KMS-11 (cell line): ENCODE measurements around the gene ANKMY2.
"Not testable (repeated sequence)": the region's sequence is repeated elsewhere in the genome, so short reads cannot be mapped to it uniquely, and the experiment has no call there.

Experiments used
- H2AFZ ChIP-seq: fragments of 200-600 bp; sonication (generic); 2 replicates; pipeline ENCODE4 v1.6.1; 2016; ENCODE audit warnings: antibody characterized with exemption, mixed run types, low read depth
- H3K27ac ChIP-seq: fragments of 200-600 bp; sonication (generic); 2 replicates; pipeline ENCODE4 v1.6.1; 2016; ENCODE audit warnings: mild to moderate bottlenecking, mixed run types
- H3K27me3 ChIP-seq: fragments of 200-600 bp; sonication (generic); 2 replicates; pipeline ENCODE4 v1.6.1; 2017; ENCODE audit warnings: mild to moderate bottlenecking, low read depth, mixed run types, moderate library complexity; ENCODE audit not compliant: insufficient read depth
- H3K36me3 ChIP-seq: fragments of 200-600 bp; sonication (generic); 2 replicates; pipeline ENCODE4 v1.6.1; 2017; ENCODE audit warnings: mild to moderate bottlenecking, mixed run types; ENCODE audit not compliant: insufficient read depth
- H3K4me1 ChIP-seq: fragments of 200-600 bp; sonication (generic); 2 replicates; pipeline ENCODE4 v1.6.1; 2016; ENCODE audit warnings: mild to moderate bottlenecking, low read depth, mixed run types; ENCODE audit not compliant: poor library complexity, severe bottlenecking
- H3K4me2 ChIP-seq: fragments of 200-600 bp; sonication (generic); 2 replicates; pipeline ENCODE4 v1.7.0; 2016; ENCODE audit warnings: mild to moderate bottlenecking, mixed run types
- H3K4me3 ChIP-seq: fragments of 200-600 bp; sonication (generic); IDR thresholded peaks from 2 replicates; pipeline ENCODE4 v1.6.1; 2017; ENCODE audit warnings: low read depth, low read length, mixed read lengths; ENCODE audit not compliant: insufficient read depth
- H3K79me2 ChIP-seq: fragments of 200-600 bp; sonication (generic); 2 replicates; pipeline ENCODE4 v1.6.1; 2016; ENCODE audit warnings: low read depth, mixed run types; ENCODE audit not compliant: insufficient read depth
- H3K9ac ChIP-seq: fragments of 200-600 bp; sonication (generic); 2 replicates; pipeline ENCODE4 v1.6.1; 2016; ENCODE audit warnings: mild to moderate bottlenecking, mixed run types
- H4K20me1 ChIP-seq: fragments of 200-600 bp; sonication (generic); 2 replicates; pipeline ENCODE4 v1.6.1; 2016; ENCODE audit warnings: mild to moderate bottlenecking, mixed run types; ENCODE audit not compliant: insufficient read depth
- TF ChIP-seq, protein P1 (sequence below): fragments of 200-600 bp; sonication (generic); conservative IDR thresholded peaks from 2 replicates; pipeline ENCODE4 v1.6.1; 2017; ENCODE audit warnings: low read depth, mild to moderate bottlenecking, antibody characterized with exemption, low read length, moderate library complexity, mixed read lengths

ANKMY2 gene

DNA sequence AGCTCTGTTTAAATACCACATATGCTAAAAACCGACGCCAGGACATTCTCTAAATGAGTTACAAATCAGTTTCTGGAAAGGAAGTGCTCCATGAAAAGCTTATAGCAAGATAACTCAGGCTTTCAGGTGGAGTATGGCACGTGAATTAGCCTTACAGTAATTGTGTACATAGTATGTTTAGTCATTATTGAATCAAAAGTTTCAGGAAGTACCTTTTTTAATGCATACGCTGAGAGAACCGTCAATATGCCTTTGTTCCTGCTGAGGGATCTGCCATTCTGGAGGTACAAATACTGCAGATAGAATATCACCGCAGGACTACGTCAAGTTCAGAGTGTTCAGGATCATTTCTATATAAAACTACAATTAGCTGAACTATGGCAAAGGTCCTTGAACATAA lies 45.7 kb downstream of the ANKMY2 start:
- H3K4me2 ChIP-seq: no peak overlapping the region
- no peak overlapping the region for H3K27ac ChIP-seq
- no peaks in the 10 kb centered on the region for H4K20me1 ChIP-seq
- H3K4me3 ChIP-seq: no peak overlapping the region
- H3K4me1 ChIP-seq: no peaks in the 10 kb centered on the region
- no peaks in the 10 kb centered on the region for H3K79me2 ChIP-seq
- H3K36me3 ChIP-seq: no peaks in the 10 kb centered on the region
- H3K9ac ChIP-seq: no peak overlapping the region
- TF ChIP-seq, protein P1, sequence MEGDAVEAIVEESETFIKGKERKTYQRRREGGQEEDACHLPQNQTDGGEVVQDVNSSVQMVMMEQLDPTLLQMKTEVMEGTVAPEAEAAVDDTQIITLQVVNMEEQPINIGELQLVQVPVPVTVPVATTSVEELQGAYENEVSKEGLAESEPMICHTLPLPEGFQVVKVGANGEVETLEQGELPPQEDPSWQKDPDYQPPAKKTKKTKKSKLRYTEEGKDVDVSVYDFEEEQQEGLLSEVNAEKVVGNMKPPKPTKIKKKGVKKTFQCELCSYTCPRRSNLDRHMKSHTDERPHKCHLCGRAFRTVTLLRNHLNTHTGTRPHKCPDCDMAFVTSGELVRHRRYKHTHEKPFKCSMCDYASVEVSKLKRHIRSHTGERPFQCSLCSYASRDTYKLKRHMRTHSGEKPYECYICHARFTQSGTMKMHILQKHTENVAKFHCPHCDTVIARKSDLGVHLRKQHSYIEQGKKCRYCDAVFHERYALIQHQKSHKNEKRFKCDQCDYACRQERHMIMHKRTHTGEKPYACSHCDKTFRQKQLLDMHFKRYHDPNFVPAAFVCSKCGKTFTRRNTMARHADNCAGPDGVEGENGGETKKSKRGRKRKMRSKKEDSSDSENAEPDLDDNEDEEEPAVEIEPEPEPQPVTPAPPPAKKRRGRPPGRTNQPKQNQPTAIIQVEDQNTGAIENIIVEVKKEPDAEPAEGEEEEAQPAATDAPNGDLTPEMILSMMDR: no peak
- no peaks in the 10 kb centered on the region for H3K27me3 ChIP-seq
- H2AFZ ChIP-seq: no peak overlapping the region

DNA sequence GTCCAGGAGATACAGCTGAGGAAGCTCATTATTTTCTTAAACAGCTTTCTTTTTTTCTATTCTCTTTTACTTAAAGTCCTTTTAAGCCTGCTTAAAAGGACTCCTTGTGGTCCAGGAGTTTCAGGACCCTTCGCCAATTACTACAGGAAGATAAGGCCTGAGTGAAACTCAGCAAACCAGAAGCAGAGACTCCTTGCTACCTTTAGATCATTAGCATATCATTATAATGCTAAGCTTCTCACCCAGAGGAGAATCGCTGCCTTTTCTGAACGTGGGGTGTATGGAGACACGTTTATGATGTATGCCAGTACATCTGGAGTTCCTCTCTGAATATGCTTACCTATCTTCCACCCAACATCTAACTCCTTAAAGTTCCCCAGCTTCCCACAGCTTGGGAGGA lies 47.5 kb downstream of the ANKMY2 start:
- H3K27me3 ChIP-seq: no peaks in the 10 kb centered on the region
- TF ChIP-seq, protein P1: no peak
- no peak overlapping the region for H3K27ac ChIP-seq
- no peak overlapping the region for H3K4me2 ChIP-seq
- H4K20me1 ChIP-seq: no peaks in the 10 kb centered on the region
- H3K9ac ChIP-seq: no peak overlapping the region
- no peak overlapping the region for H2AFZ ChIP-seq
- H3K36me3 ChIP-seq: no peaks in the 10 kb centered on the region
- H3K4me1 ChIP-seq: no peaks in the 10 kb centered on the region
- H3K4me3 ChIP-seq: no peak overlapping the region
- H3K79me2 ChIP-seq: no peaks in the 10 kb centered on the region

DNA sequence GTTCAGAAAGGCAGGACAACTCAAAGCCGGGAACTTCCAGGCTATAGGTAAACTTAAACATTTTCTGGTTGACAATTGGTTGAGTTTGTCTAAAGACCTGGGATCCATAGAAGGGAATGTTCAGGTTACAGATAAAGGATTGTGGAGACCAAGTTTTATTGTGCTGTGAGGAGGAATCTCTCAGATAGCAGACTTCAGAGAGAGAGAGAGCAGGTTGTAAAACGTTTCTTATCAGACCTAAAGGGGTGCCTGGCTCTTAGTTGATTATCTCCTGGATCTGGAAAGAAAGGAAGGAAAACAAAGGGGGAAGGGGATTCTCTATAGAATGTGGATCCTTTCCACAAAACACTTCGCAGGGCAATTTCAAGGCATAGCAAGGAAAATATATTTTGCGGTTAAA lies 50.0 kb downstream of the ANKMY2 start:
- not testable (repeated sequence) for H3K79me2 ChIP-seq, H3K27ac ChIP-seq, H2AFZ ChIP-seq, H3K4me2 ChIP-seq, H3K4me1 ChIP-seq, H3K9ac ChIP-seq, H3K4me3 ChIP-seq, H3K36me3 ChIP-seq, H4K20me1 ChIP-seq, H3K27me3 ChIP-seq

DNA sequence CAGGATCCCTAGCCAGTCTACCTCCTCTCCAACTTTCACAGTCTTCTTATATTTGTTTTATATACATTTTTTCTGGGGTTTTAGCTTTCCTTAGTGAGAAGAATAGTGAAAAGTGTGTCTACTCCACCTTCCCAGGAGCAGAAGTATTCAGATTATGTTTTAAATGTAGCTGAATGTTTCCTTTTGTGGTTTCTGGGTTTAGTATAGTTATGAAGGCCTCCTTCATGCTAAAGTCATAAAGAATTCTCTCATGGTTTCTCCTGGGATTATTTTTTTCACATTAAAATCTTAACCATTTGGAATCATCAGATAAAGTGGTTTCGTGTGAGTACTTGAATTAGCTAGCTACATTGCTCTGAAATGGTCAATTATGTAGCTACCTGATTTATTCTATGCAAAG lies 50.9 kb downstream of the ANKMY2 start:
- Histone ChIP-seq H3K36me3 (no peaks in the 10 kb centered on the region), H4K20me1 (no peaks in the 10 kb centered on the region), H3K9ac (no peak overlapping the region), H3K27ac (no peak overlapping the region), H3K4me1 (no peaks in the 10 kb centered on the region), H2AFZ (no peak overlapping the region), H3K79me2 (no peaks in the 10 kb centered on the region), H3K4me3 (no peak overlapping the region), H3K4me2 (no peak overlapping the region), H3K27me3 (no peaks in the 10 kb centered on the region)
- TF ChIP-seq, protein P1: no peak

DNA sequence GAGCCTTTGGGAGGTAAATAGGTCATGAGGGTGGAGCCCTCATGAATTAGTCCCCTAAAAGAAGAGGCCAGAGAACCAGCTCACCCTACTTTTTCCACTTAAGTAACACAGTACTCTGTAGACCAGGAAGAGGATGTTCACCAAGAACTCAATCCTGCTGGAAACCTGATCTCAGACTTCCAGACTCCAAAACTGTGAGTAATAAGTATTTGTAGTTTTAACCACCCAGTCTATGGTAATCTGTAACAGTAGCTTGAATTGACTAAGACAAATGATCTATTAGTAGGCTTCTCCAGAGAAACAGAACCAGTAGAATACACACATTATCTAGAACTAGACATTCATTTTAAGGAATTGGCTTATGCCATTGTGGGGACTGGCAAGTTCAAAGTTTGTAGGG lies 51.5 kb downstream of the ANKMY2 start:
- Histone ChIP-seq H3K4me2 (no peak overlapping the region), H3K36me3 (no peaks in the 10 kb centered on the region), H2AFZ (no peak overlapping the region), H3K4me3 (no peak overlapping the region), H3K9ac (no peak overlapping the region), H3K79me2 (no peaks in the 10 kb centered on the region), H3K27me3 (no peaks in the 10 kb centered on the region), H3K27ac (no peak overlapping the region), H4K20me1 (no peaks in the 10 kb centered on the region), H3K4me1 (no peaks in the 10 kb centered on the region)
- TF ChIP-seq, protein P1: no peak
